Tibial nerve (tissue), 4 donors: Measurements from ENCODE around the gene AP5M1. TPM values are rescaled to one million over a fixed set of nuclear protein-coding genes. Genes with fewer than 3 reads are reported as not detected.
"Not testable (repeated sequence)": the region's sequence is repeated elsewhere in the genome, so short reads cannot be mapped to it uniquely, and the experiment has no call there.

ENCODE experiments used
- DNase-seq, 2 donors: peaks; one replicate each; pipeline ENCODE4 v3.0.0-alpha.2; 2019; ENCODE audit warnings: low spot score in 2 of 2
- H3K27ac ChIP-seq, 4 donors: fragments of 200-600 bp; sonication (generic) in 3 of 4; one replicate each; pipeline ENCODE4 v1.5.1; 2017 to 2019; ENCODE audit warnings: mild to moderate bottlenecking in 1 of 4
- H3K27me3 ChIP-seq, 2 donors: fragments of 200-600 bp; sonication (generic) in 1 of 2; one replicate each; pipeline versions ENCODE4 v1.5.1 to v1.6.0; 2017 to 2019
- H3K36me3 ChIP-seq, 3 donors: fragments of 200-600 bp; sonication (generic); one replicate each; pipeline ENCODE4 v1.5.1; 2018 to 2019
- H3K4me1 ChIP-seq, 4 donors: fragments of 200-600 bp; sonication (generic) in 3 of 4; one replicate each; pipeline ENCODE4 v1.5.1; 2017 to 2019
- H3K4me3 ChIP-seq, 4 donors: fragments of 200-600 bp; sonication (generic) in 3 of 4; one replicate each; pipeline ENCODE4 v1.5.1; 2017 to 2019; ENCODE audit warnings: mild to moderate bottlenecking in 1 of 4, moderate library complexity in 1 of 4
- H3K9me3 ChIP-seq, 4 donors: fragments of 200-600 bp; sonication (generic) in 3 of 4; one replicate each; pipeline ENCODE4 v1.5.1; 2017 to 2019
- EP300 ChIP-seq, 2 donors: sonication (generic); formaldehyde crosslinking; IDR thresholded peaks; one replicate each; pipeline ENCODE4 v1.6.1; 2017; ENCODE audit warnings: antibody characterized with exemption in 2 of 2, mild to moderate bottlenecking in 1 of 2
- POLR2A ChIP-seq, 2 donors: fragments of 450-650 bp; IDR thresholded peaks; one replicate each; pipeline ENCODE4 v1.6.1; 2017; ENCODE audit warnings: antibody characterized with exemption in 2 of 2, mild to moderate bottlenecking in 2 of 2, moderate library complexity in 2 of 2
- WGBS, 2 donors: methylation state at CpG; one replicate each; pipeline ENCODE4 v1.1.5; 2018; 5-methylcytosine and 5-hydroxymethylcytosine counted together
- total RNA-seq, 4 donors: library from RNA; depleted of rRNA; stranded (reverse); fragments of >200 nt; gene quantifications; one replicate each; pipeline ENCODE4 v1.1.0, GENCODE V29; 2016
- TF ChIP-seq, protein P1 (sequence below), 5 experiments: fragments of 200-600 bp in 3 of 5; fragments of 450-650 bp in 2 of 5; sonication (generic) in 3 of 5; IDR thresholded peaks; one replicate each; pipeline ENCODE4 v1.5.1; 2016 to 2019; ENCODE audit warnings: antibody characterized with exemption in 5 of 5, mild to moderate bottlenecking in 3 of 5, moderate library complexity in 2 of 5

AP5M1 gene
- total RNA-seq, 4 donors from 2014 or later: 11.6 to 18.3 (median 13.1) TPM

DNA sequence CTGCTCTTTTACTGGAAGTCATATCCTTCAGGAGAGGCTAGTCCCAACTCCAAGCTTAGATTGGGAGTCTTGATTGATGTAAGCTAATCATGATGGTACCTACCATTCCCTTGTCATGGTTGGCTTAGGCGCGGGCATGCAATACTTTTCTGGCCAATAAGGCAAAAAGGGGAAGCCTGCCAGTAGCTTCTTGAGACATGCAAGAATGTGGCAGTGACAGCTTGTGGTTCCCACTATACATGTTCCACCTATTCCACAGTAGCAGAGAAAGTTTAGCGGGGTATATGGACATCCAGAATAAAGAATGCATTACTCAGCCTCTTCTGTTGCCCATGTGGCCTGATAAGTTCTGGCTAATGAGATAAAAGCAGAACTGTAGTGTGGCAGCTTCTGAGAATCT, 55.0 kb downstream of the AP5M1 start:
- no peaks in the 10 kb centered on the region for H3K4me1 ChIP-seq
- no peak for DNase-seq
- WGBS, 2 donors: 92 to 96% methylated on average over 3 of the region's 3 CpGs
- no peaks in the 10 kb centered on the region for H3K9me3 ChIP-seq
- no peak overlapping the region for H3K27ac ChIP-seq
- H3K36me3 ChIP-seq: no peaks in the 10 kb centered on the region
- H3K4me3 ChIP-seq: no peak overlapping the region
- TF ChIP-seq POLR2A (IDR thresholded peaks at IDR 0.05) (no peak), EP300 (IDR thresholded peaks at IDR 0.05) (no peak)
- TF ChIP-seq, protein P1, sequence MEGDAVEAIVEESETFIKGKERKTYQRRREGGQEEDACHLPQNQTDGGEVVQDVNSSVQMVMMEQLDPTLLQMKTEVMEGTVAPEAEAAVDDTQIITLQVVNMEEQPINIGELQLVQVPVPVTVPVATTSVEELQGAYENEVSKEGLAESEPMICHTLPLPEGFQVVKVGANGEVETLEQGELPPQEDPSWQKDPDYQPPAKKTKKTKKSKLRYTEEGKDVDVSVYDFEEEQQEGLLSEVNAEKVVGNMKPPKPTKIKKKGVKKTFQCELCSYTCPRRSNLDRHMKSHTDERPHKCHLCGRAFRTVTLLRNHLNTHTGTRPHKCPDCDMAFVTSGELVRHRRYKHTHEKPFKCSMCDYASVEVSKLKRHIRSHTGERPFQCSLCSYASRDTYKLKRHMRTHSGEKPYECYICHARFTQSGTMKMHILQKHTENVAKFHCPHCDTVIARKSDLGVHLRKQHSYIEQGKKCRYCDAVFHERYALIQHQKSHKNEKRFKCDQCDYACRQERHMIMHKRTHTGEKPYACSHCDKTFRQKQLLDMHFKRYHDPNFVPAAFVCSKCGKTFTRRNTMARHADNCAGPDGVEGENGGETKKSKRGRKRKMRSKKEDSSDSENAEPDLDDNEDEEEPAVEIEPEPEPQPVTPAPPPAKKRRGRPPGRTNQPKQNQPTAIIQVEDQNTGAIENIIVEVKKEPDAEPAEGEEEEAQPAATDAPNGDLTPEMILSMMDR (IDR thresholded peaks at IDR 0.05): no peak
- no peaks in the 10 kb centered on the region for H3K27me3 ChIP-seq

GRCh38 chr14:57326253-57326652, 57.5 kb downstream of the AP5M1 start:
- TF ChIP-seq POLR2A (IDR thresholded peaks at IDR 0.05) (no peak), EP300 (IDR thresholded peaks at IDR 0.05) (no peak)
- TF ChIP-seq, protein P1 (IDR thresholded peaks at IDR 0.05): no peak
- peaks cover 0 to 6% (median 0%) of the 10 kb centered on the region in 4 donors for H3K9me3 ChIP-seq
- H3K4me3 ChIP-seq: no peak overlapping the region
- H3K4me1 ChIP-seq: no peaks in the 10 kb centered on the region
- no peaks in the 10 kb centered on the region for H3K36me3 ChIP-seq
- H3K27ac ChIP-seq: no peak overlapping the region
- H3K27me3 ChIP-seq: no peaks in the 10 kb centered on the region
- WGBS, 2 donors: 85 to 86% methylated on average over 7 of the region's 7 CpGs
- DNase-seq: no peak

GRCh38 chr14:57329833-57330232, 61.1 kb downstream of the AP5M1 start:
- Histone ChIP-seq H3K27ac (no peak overlapping the region), H3K4me1 (no peaks in the 10 kb centered on the region), H3K27me3 (no peaks in the 10 kb centered on the region), H3K9me3 (peaks cover 0 to 26% (median 0%) of the 10 kb centered on the region in 4 donors), H3K36me3 (no peaks in the 10 kb centered on the region), H3K4me3 (no peak overlapping the region)
- DNase-seq: no peak
- TF ChIP-seq EP300 (IDR thresholded peaks at IDR 0.05) (no peak), POLR2A (IDR thresholded peaks at IDR 0.05) (no peak)
- TF ChIP-seq, protein P1 (IDR thresholded peaks at IDR 0.05): no peak

DNA sequence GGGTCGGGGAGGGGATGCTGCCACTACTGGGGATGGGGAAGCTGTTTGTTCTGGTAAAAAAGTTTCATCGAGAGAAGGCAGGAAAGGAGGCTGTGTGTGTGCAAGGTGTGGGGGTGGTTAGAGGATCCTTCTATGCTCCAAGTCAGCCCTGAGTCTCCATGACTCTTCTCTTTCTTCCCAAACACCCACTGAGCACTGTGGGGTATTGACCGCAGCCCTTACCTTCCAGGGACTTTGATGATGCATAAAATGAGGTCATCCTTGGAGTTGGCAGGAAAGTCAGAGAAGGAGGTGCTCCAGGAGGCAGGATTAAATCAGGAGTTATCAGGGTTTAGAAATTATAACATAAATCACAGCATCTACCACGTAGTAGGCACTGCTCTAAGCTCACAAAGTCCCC, 63.7 kb downstream of the AP5M1 start:
- not testable (repeated sequence) for H3K4me1 ChIP-seq, H3K27ac ChIP-seq, H3K36me3 ChIP-seq, H3K4me3 ChIP-seq, DNase-seq, H3K27me3 ChIP-seq
- peaks cover 0 to 43% (median 2%) of the 10 kb centered on the region in 4 donors for H3K9me3 ChIP-seq
- 83 to 96% methylated on average over 3 to 4 of the region's 4 CpGs for WGBS, 2 donors

GRCh38 chr14:57333726-57334125, 65.0 kb downstream of the AP5M1 start:
- H3K27ac ChIP-seq, H3K4me1 ChIP-seq, H3K36me3 ChIP-seq, H3K27me3 ChIP-seq, H3K4me3 ChIP-seq, DNase-seq: not testable (repeated sequence)
- H3K9me3 ChIP-seq: peaks cover 0 to 43% (median 2%) of the 10 kb centered on the region in 4 donors
- WGBS, 2 donors: 100% methylated on average over 1 to 2 of the region's 31 CpGs

DNA sequence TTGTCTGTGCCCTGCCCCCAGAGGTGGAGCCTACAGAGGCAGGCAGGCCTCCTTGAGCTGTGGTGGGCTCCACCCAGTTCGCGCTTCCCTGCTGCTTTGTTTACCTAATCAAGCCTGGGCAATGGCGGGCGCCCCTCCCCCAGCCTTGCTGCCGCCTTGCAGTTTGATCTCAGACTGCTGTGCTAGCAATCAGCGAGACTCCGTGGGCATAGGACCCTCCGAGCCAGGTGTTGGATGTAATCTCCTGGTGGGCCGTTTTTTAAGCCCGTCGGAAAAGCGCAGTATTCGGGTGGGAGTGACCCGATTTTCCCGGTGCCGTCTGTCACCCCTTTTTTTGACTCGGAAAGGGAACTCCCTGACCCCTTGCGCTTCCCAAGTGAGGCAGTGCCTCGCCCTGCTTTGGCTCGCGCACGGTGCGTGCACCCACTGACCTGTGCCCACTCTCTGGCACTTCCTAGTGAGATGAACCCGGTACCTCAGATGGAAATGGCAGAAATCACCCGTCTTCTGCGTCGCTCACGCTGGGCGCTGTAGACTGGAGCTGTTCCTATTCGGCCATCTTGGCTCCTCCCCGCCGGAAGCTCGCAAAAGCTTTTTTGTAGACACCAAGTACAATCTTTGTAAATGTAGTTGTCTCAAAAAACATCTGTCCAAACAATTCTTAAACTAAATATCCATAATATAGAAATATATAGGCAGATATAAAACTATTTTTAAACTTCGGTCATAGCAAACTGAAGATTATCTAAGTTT, 75.0 kb downstream of the AP5M1 start:
- H3K9me3 ChIP-seq, DNase-seq, H3K27me3 ChIP-seq, H3K27ac ChIP-seq, H3K36me3 ChIP-seq, H3K4me3 ChIP-seq, H3K4me1 ChIP-seq: not testable (repeated sequence)
- 76 to 84% methylated on average over 27 to 34 of the region's 34 CpGs for WGBS, 2 donors

DNA sequence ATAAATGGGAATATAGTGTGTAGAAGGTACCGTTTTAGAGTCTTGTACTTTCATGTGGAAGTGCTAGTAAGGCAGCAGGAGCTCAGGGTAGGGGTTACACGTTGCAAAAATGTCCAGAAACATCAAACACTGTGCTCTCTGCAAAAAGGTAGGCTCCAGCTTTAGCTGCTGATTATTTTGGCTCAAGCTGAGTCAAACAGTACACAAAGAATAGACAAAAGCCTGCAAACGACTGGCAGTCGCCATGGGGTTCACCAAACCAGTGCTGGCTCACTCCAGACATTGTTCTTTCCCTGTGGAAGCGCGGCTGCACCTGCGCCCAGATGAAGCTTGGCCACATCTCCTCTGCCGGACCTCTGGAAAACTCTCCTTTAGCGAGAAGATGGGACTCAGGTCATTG, 76.3 kb downstream of the AP5M1 start:
- Histone ChIP-seq H3K27ac (no peak overlapping the region), H3K36me3 (no peaks in the 10 kb centered on the region), H3K9me3 (peaks cover 0 to 3% (median 0%) of the 10 kb centered on the region in 4 donors), H3K4me3 (no peak overlapping the region), H3K27me3 (no peaks in the 10 kb centered on the region), H3K4me1 (no peaks in the 10 kb centered on the region)
- no peak for DNase-seq
- WGBS, 2 donors: 79% methylated on average over 9 of the region's 9 CpGs
- TF ChIP-seq, protein P1 (IDR thresholded peaks at IDR 0.05): no peak
- no peak for TF ChIP-seq POLR2A (IDR thresholded peaks at IDR 0.05)
- no peak for TF ChIP-seq EP300 (IDR thresholded peaks at IDR 0.05)
